Neural cell (in vitro differentiated cells): ENCODE results near the gene SMPD3. TPM values are rescaled to one million over a fixed set of nuclear protein-coding genes. Genes with fewer than 3 reads are reported as not detected.

Source experiments
- H2AFZ ChIP-seq: fragments of 200-600, 300-800 bp; sonication (generic), shearing (Covaris generic); 2 replicates; pipeline ENCODE4 v1.6.0; 2014; ENCODE audit warnings: low read depth, mild to moderate bottlenecking, antibody characterized with exemption, low read length, moderate library complexity
- H3F3A ChIP-seq: fragments of 200-600 bp; shearing (Covaris generic); 2 replicates; pipeline ENCODE4 v1.6.1; 2016; ENCODE audit warnings: mild to moderate bottlenecking, moderate library complexity, mixed read lengths, antibody characterized with exemption, low read length; ENCODE audit not compliant: insufficient read depth, poor library complexity, severe bottlenecking
- H3K27ac ChIP-seq: fragments of 200-600, 300-800 bp; sonication (generic), shearing (Covaris generic); 2 replicates; pipeline ENCODE4 v1.5.1; 2014; ENCODE audit warnings: mild to moderate bottlenecking, low read length, moderate library complexity
- H3K27me3 ChIP-seq: fragments of 300-800, 200-600 bp; sonication (generic), shearing (Covaris generic); 2 replicates; pipeline ENCODE4 v1.6.0; 2014; ENCODE audit warnings: mild to moderate bottlenecking, low read depth, low read length, moderate library complexity; ENCODE audit not compliant: insufficient read depth
- H3K36me3 ChIP-seq: fragments of 300-800, 200-600 bp; sonication (generic), shearing (Covaris generic); 2 replicates; pipeline ENCODE4 v1.5.1; 2014; ENCODE audit warnings: mild to moderate bottlenecking, antibody characterized with exemption, low read length, moderate library complexity; ENCODE audit not compliant: insufficient read depth
- H3K4me2 ChIP-seq: fragments of 300-800, 200-600 bp; sonication (generic), shearing (Covaris generic); 2 replicates; pipeline ENCODE4 v1.6.0; 2014; ENCODE audit warnings: mild to moderate bottlenecking, low read length
- H3K4me3 ChIP-seq: fragments of 300-800, 200-600 bp; sonication (generic), shearing (Covaris generic); 2 replicates; pipeline ENCODE4 v1.5.1; 2014; ENCODE audit warnings: mild to moderate bottlenecking, low read length, moderate library complexity
- H3K79me2 ChIP-seq: fragments of 200-600 bp; shearing (Covaris generic); replicated peaks from 2 replicates; pipeline ENCODE4 v1.6.0; 2014; ENCODE audit warnings: mild to moderate bottlenecking, low read length, moderate library complexity; ENCODE audit not compliant: insufficient read depth
- H3K9ac ChIP-seq: fragments of 300-800, 200-600 bp; sonication (generic), shearing (Covaris generic); 2 replicates; pipeline ENCODE4 v1.6.1; 2016; ENCODE audit warnings: mild to moderate bottlenecking, low read length, mixed read lengths
- H3K9me2 ChIP-seq: fragments of 200-600 bp; shearing (Covaris generic); 2 replicates; pipeline ENCODE4 v1.6.1; 2016; ENCODE audit warnings: mild to moderate bottlenecking, low read length, mixed read lengths; ENCODE audit not compliant: insufficient read depth
- H3K9me3 ChIP-seq: fragments of 200-600, 300-800 bp; sonication (generic), shearing (Covaris generic); 2 replicates; pipeline ENCODE4 v1.6.1; 2016; ENCODE audit warnings: mild to moderate bottlenecking, mixed run types, low read length, moderate library complexity, mixed read lengths
- H4K20me1 ChIP-seq: fragments of 200-600 bp; shearing (Covaris generic); 2 replicates; pipeline ENCODE4 v1.6.1; 2016; ENCODE audit warnings: mild to moderate bottlenecking, mixed run types; ENCODE audit not compliant: insufficient read depth
- CTCF ChIP-seq: fragments of 450-650 bp; IDR thresholded peaks from 2 replicates; pipeline ENCODE4 v1.5.1; 2014; ENCODE audit warnings: antibody characterized with exemption, mild to moderate bottlenecking, moderate library complexity; ENCODE audit not compliant: poor library complexity, severe bottlenecking
- EP300 ChIP-seq: fragments of 450-650 bp; conservative IDR thresholded peaks from 2 replicates; pipeline ENCODE4 v1.6.1; 2014; ENCODE audit warnings: antibody characterized with exemption, mild to moderate bottlenecking, moderate library complexity; ENCODE audit not compliant: poor library complexity, severe bottlenecking
- EZH2 ChIP-seq: fragments of 200-600, 300-800 bp; shearing (Covaris generic), sonication (generic); IDR thresholded peaks from 2 replicates; pipeline ENCODE4 v1.6.1; 2014; ENCODE audit warnings: antibody characterized with exemption, low read length, borderline replicate concordance, mild to moderate bottlenecking; ENCODE audit not compliant: insufficient read depth, poor library complexity, severe bottlenecking
- MXI1 ChIP-seq: fragments of 450-650 bp; conservative IDR thresholded peaks from 2 replicates; pipeline ENCODE4 v1.6.1; 2014; ENCODE audit warnings: antibody characterized with exemption, mild to moderate bottlenecking; ENCODE audit not compliant: poor library complexity, severe bottlenecking
- POLR2AphosphoS5 ChIP-seq: IDR thresholded peaks from 2 replicates; pipeline ENCODE4 v1.6.1; 2012
- RAD21 ChIP-seq: fragments of 450-650 bp; conservative IDR thresholded peaks from 2 replicates; pipeline ENCODE4 v1.6.1; 2014; ENCODE audit warnings: antibody characterized with exemption, mild to moderate bottlenecking, moderate library complexity
- REST ChIP-seq: IDR thresholded peaks from 2 replicates; pipeline ENCODE4 v1.6.1; 2012; ENCODE audit warnings: borderline replicate concordance
- SMC3 ChIP-seq: fragments of 450-650 bp; conservative IDR thresholded peaks from 2 replicates; pipeline ENCODE4 v1.6.1; 2014; ENCODE audit warnings: antibody characterized with exemption, mild to moderate bottlenecking, moderate library complexity; ENCODE audit not compliant: poor library complexity
- TAF1 ChIP-seq: IDR thresholded peaks from 2 replicates; pipeline ENCODE4 v1.6.1; 2012; ENCODE audit warnings: low read depth
- polyA plus RNA-seq: library from polyadenylated mRNA; depleted of rRNA; stranded (reverse); fragments of >200 nt; gene quantifications from 2 replicates; pipeline ENCODE4 v1.2.3, GENCODE V29; 2014

SMPD3 gene
- polyA plus RNA-seq, 1 donor from 2014 or later = 42.7 TPM

DNA sequence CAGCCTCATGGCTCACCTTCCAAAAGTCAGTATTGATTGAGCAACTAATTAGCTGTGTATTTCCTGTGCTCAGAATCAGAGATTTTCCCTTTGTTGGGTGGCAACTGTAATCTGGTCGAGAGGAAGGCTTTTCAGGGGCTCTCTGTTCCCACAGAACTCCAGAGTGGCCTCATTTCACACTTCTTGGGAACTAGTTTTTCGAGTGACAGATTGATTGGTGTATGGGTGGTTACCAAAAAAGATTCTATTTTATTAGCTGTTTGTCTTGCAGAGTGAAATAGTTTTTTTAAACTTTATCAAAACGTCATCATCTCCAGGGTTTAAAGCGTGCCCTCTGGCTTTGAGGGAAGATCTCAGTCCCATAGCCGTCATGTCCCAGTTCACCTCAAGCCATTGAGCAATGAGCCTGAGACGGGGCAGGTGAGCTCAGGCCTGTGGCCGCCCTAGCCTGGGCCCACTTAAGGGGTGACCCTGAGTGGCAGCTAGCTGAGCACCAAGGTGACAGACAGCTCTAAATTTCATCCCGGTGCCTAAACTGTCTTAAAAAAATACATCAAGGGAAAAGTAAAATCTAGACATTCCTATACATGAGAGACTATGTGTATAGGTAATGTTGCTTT lies 53.0 kb downstream of the SMPD3 start:
- Histone ChIP-seq H3K27me3 (no peaks in the 10 kb centered on the region), H3K36me3 (no peaks in the 10 kb centered on the region), H3K9me3 (no peaks in the 10 kb centered on the region), H3K9me2 (no peaks in the 10 kb centered on the region), H3K79me2 (no peaks in the 10 kb centered on the region), H4K20me1 (no peaks in the 10 kb centered on the region), H3K4me3 (no peak overlapping the region), H3K27ac (no peak overlapping the region), H3F3A (no peaks in the 10 kb centered on the region), H3K9ac (no peak overlapping the region), H3K4me2 (no peak overlapping the region), H2AFZ (no peak overlapping the region)
- TF ChIP-seq POLR2AphosphoS5 = no peak
- TF ChIP-seq CTCF = no peak
- no peak for TF ChIP-seq EZH2
- no peak for TF ChIP-seq RAD21
- no peak for TF ChIP-seq MXI1
- TF ChIP-seq REST = no peak
- no peak for TF ChIP-seq TAF1
- TF ChIP-seq EP300 = no peak
- TF ChIP-seq SMC3 = no peak

DNA sequence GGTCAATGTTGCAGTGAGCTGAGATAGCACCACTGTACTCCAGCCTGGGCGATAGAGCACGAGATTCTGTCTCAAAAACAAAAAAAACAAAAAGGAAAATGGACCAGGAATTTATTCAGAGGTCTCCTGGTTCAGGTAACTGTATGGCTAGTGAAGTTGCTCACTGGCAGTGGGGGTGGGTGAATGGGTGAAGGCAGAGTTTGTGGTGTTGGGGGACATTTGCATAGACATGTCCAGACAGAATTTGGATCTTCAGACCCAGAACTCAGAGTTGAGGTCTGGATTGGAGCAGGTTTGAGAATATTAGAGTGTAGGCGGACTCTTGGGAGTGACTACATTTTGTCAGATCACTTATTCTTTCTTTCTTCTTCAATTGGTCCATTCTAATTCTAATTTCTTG lies 55.0 kb downstream of the SMPD3 start:
- H3K9me2 ChIP-seq = no peaks in the 10 kb centered on the region
- H2AFZ ChIP-seq = no peak overlapping the region
- H3K79me2 ChIP-seq = no peaks in the 10 kb centered on the region
- no peaks in the 10 kb centered on the region for H3K9me3 ChIP-seq
- no peaks in the 10 kb centered on the region for H4K20me1 ChIP-seq
- no peaks in the 10 kb centered on the region for H3F3A ChIP-seq
- no peak overlapping the region for H3K9ac ChIP-seq
- H3K27ac ChIP-seq = no peak overlapping the region
- H3K4me3 ChIP-seq = no peak overlapping the region
- no peaks in the 10 kb centered on the region for H3K27me3 ChIP-seq
- no peak overlapping the region for H3K4me2 ChIP-seq
- no peaks in the 10 kb centered on the region for H3K36me3 ChIP-seq
- TF ChIP-seq EZH2 = no peak
- no peak for TF ChIP-seq SMC3
